GM23248 (cell line): Measurements from ENCODE around the gene DGKG.

ENCODE experiments used
- EZH2 ChIP-seq: fragments of 200-600 bp; sonication (generic); IDR thresholded peaks from 2 replicates; pipeline ENCODE4 v1.6.1; 2018; ENCODE audit warnings: antibody characterized with exemption, mild to moderate bottlenecking; ENCODE audit not compliant: insufficient read depth, poor library complexity, severe bottlenecking
- EZH2phosphoT487 ChIP-seq: fragments of 200-600 bp; sonication (generic); IDR thresholded peaks from 2 replicates; pipeline ENCODE4 v1.6.1; 2018; ENCODE audit warnings: antibody characterized with exemption, moderate library complexity, mild to moderate bottlenecking, low read depth; ENCODE audit not compliant: insufficient read depth

GRCh38 chr3:186208296-186208989, 153.6 kb downstream of the DGKG start:
- no peak for TF ChIP-seq EZH2
- no peak for TF ChIP-seq EZH2phosphoT487
